ENCODE results near the gene TERT. TPM values are rescaled to one million over a fixed set of nuclear protein-coding genes. Genes with fewer than 3 reads are reported as not detected.

Gene TERT
- total and polyA plus RNA-seq, 2 of the 13 experiments (the other 11 are each of a cell fraction or from before 2014, with no cell fraction given), result 4.3 to 5.9 TPM

- intact Hi-C loops (cut with micrococcal nuclease; ENCODE audit: unreplicated experiment), result no loop called here
- ChIA-PET CTCF (ENCODE audit: low intra/inter-chr PET ratio, low total read pairs) (no interaction called here), POLR2A (interaction anchor here (0.7 to 3.0 kb wide), 3 partner anchors 16 to 300 kb away, joined by 3 to 12 read pairs (median 3); no protein-coding TSS in a partner anchor)
- BruUV-seq (replicated peaks), result TSS peak; percentile 65
- in situ Hi-C loops (cut with HindIII; ENCODE audit: extremely low pct_ligation_motif_present, low pct_unique_long_range_greater_than_20kb), result no loop called here
- Histone ChIP-seq H3K4me1 (ENCODE audit: insufficient read depth, low read length) (peaks cover 24% of the 10 kb centered on the region), H3K79me2 (ENCODE audit: insufficient read depth, low read length) (peaks cover 17% of the 10 kb centered on the region), H2AFZ (ENCODE audit: low read length) (no peak overlapping the region), H4K20me1 (ENCODE audit: insufficient read depth, low read length) (no peaks in the 10 kb centered on the region), H3K9ac (ENCODE audit: insufficient read depth, low read depth, low read length) (peak overlapping the region; percentile 75), H3K9me3 (ENCODE audit: low read length) (no peaks in the 10 kb centered on the region), H3K27me3 (ENCODE audit: control insufficient read depth in 1 of 2, insufficient read depth in 2 of 2, low read length in 2 of 2) (no peaks in the 10 kb centered on the region), H3K4me2 (ENCODE audit: low read depth, low read length) (peak overlapping the region; percentile 96), H3K27ac (ENCODE audit: extremely low read length, insufficient read depth, low read length) (peak overlapping the region; percentile 25), H3K36me3 (replicated peaks in 1 of 2; ENCODE audit: control insufficient read depth in 1 of 2, insufficient read depth in 2 of 2, low read length in 2 of 2) (peaks cover 19 to 32% of the 10 kb centered on the region in 2 experiments; a peak in 4 of 5 replicates), H3K4me3 (replicated peaks in 1 of 3; ENCODE audit: insufficient read depth in 1 of 3, low read depth in 2 of 3, low read length in 3 of 3) (peak overlapping the region; percentile 61 to 90 (median 72))
- FAIRE-seq (peak; percentile 28), ATAC-seq (peak; percentile 19; the same call in 2 of the 3 replicates), DNase-seq (ENCODE audit: low spot score) (no peak)
- 15% methylated on average over 18 of the region's 61 CpGs for WGBS (ENCODE audit: low lambda C conversion rate)
- TF ChIP-seq EED (CRISPR knock-in tag; IDR thresholded peaks at IDR 0.05) (no peak), MTF1 (CRISPR knock-in tag; IDR thresholded peaks at IDR 0.05) (no peak), SRSF9 (IDR thresholded peaks at IDR 0.05; ENCODE audit: borderline replicate concordance, insufficient read depth, low read depth, low read length, poor library complexity, severe bottlenecking) (no peak), GATAD1 (CRISPR knock-in tag; IDR thresholded peaks at IDR 0.05) (0 out of 2 replicates have a peak, but pooled peaks have one; percentile 19), RBFOX2 (IDR thresholded peaks at IDR 0.05; ENCODE audit: low read depth, low read length) (no peak), NONO (IDR thresholded peaks at IDR 0.05) (no peak), NONO (CRISPR knock-in tag; conservative IDR thresholded peaks at IDR 0.05) (no peak), ZBTB25 (CRISPR knock-in tag; IDR thresholded peaks at IDR 0.05) (no peak), ZNF318 (CRISPR knock-in tag; IDR thresholded peaks at IDR 0.05) (no peak), TSC22D2 (CRISPR knock-in tag; IDR thresholded peaks at IDR 0.05; ENCODE audit: borderline replicate concordance) (no peak), MTA1 (CRISPR knock-in tag; IDR thresholded peaks at IDR 0.05; ENCODE audit: borderline replicate concordance) (no peak), RFX1 (IDR thresholded peaks at IDR 0.05) (no peak), BRF2 (CRISPR knock-in tag; IDR thresholded peaks at IDR 0.05) (no peak)
These were observed 49.3 kb upstream of the TERT start for GRCh38 chr5:1343931-1344901.

Measured in HepG2 (cell line).